RKO (cell line): Measurements from ENCODE around the gene AMFR.
A peak's percentile ranks its signal among the peaks of the same experiment; 100 is the strongest.

Experiments
- DNase-seq: peaks from one replicate; pipeline ENCODE4 v3.0.0-alpha.2; 2016; ENCODE audit warnings: low spot score

Gene AMFR

GRCh38 chr16:56362706-56363105, 62.6 kb downstream of the AMFR start:
- no peak for DNase-seq

- DNase-seq, result no peak
Measured at GRCh38 chr16:56362057-56362655, 63.2 kb downstream of the AMFR start.

GRCh38 chr16:56360117-56361008, 65.0 kb downstream of the AMFR start:
- no peak for DNase-seq

GRCh38 chr16:56357765-56358322, 67.5 kb downstream of the AMFR start:
- DNase-seq, result no peak

GRCh38 chr16:56357241-56357764, 68.0 kb downstream of the AMFR start:
- DNase-seq, result peak; percentile 73

- peak; percentile 93 for DNase-seq
Measured at GRCh38 chr16:56356276-56357240, 68.8 kb downstream of the AMFR start.

- no peak for DNase-seq
Measured at GRCh38 chr16:56355786-56356275, 69.5 kb downstream of the AMFR start.

- DNase-seq, result no peak
Measured at GRCh38 chr16:56355221-56355620, 70.1 kb downstream of the AMFR start.

- DNase-seq, result no peak
Measured at GRCh38 chr16:56354746-56355145, 70.6 kb downstream of the AMFR start.

- no peak for DNase-seq
Measured at GRCh38 chr16:56354016-56354415, 71.3 kb downstream of the AMFR start.

- DNase-seq, result no peak
Measured at GRCh38 chr16:56353054-56353921, 72.1 kb downstream of the AMFR start.

- DNase-seq, result no peak
Measured at GRCh38 chr16:56352351-56353053, 72.8 kb downstream of the AMFR start.

- DNase-seq, result no peak
Measured at GRCh38 chr16:56351481-56351880, 73.9 kb downstream of the AMFR start.

GRCh38 chr16:56350491-56351405, 74.6 kb downstream of the AMFR start:
- DNase-seq, result peak; percentile 22

- no peak for DNase-seq
Measured at GRCh38 chr16:56349711-56350161, 75.6 kb downstream of the AMFR start.

- no peak for DNase-seq
Measured at GRCh38 chr16:56349086-56349415, 76.3 kb downstream of the AMFR start.

GRCh38 chr16:56348168-56349085, 76.9 kb downstream of the AMFR start:
- DNase-seq, result peak; percentile 18

GRCh38 chr16:56347670-56348069, 77.7 kb downstream of the AMFR start:
- DNase-seq, result no peak
